DMS53 treated with DMSO at 0.1 percent for 48 hours (cell line): Measurements from ENCODE around the gene TSPYL1.
A peak's percentile ranks its signal among the peaks of the same experiment; 100 is the strongest.
"Not testable (repeated sequence)": the region's sequence is repeated elsewhere in the genome, so short reads cannot be mapped to it uniquely, and the experiment has no call there.

Source experiments
- DNase-seq: peaks from one replicate; lab custom pipeline; 2025; ENCODE audit not compliant: unreplicated experiment; lab: John Stamatoyannopoulos, UW

The TSPYL1 gene

GRCh38 chr6:116279232-116280160 lies at the start of gene TSPYL1:
TSPYL1 (minus strand) TSS chr6:116279930; CDS start chr6:116279830, 100 bp downstream.
- peak; percentile 90 for DNase-seq

DNA sequence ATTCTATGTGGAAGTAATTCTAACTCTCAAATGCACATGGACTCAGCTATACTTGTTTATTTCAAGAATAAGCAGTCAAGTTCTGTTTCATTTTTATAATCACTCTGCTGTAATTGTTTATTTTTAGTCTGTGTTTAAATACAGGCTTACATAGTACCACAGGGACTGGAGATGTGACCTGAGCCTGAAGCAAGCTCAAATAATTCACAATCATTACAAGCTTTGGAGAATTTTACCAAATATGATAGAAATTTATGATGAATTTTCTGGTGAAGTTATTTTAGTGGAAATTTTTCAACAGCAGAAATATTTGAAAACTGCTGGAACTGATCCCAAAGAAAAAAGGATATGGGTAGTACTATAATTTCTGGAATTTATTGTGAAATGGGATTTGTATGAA lies 49.4 kb upstream of the TSPYL1 start:
- no peak for DNase-seq

GRCh38 chr6:116328528-116328903 lies 48.8 kb upstream of the TSPYL1 start:
- no peak for DNase-seq

DNA sequence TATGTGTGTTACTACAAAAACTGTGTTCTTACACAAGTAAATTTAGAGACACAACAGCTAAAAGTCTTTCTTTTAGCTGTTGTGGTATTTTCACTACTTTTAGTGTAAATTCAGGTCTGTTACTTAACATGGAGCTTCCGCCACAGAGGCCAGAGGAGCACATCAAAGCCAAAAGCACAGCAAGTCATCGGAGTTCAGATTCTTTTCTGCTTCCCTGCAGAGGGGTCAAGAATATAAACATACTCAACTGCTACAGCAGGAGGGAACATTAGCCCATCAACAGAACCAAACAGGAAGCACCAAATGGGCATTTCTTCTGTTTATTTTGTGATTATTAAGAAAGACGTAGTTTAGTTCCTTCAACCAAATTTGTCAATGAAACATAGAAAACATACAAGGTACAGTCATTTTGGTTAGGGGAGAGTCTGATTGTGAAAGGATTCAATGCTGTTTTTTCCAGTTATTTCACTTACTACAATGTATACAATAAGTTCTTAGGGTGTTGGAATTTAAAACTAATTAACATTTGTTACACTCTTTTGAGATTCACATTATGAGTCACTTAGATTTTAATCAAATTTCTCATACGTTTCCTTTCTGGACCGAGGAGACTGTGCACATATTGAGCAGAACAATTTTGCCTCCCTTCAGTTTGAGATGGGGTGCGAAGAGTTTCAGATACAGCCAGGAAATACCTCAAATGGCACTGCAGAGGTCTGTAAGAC lies 48.2 kb upstream of the TSPYL1 start:
- DNase-seq, result no peak

DNA sequence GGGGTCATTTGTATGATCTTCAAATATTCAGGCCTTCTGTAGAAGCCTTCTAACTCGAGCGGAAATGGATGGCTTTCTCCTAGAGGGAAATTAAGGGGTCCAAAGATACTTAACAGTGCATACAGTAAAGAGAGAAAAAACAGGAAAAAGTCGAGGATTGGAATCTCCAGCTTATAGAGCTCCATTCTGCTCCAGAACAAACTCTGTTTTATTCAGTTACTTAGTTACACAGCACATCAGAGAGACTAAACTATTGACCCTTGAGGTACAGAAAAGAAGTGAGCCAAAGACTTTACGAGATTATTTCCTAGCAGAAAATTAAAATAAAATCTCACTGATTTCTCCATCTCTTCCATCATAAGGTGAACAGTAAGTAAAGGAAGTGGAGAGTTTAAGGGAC lies 47.3 kb upstream of the TSPYL1 start:
- no peak for DNase-seq

GRCh38 chr6:116326181-116326671 lies 46.5 kb upstream of the TSPYL1 start:
- no peak for DNase-seq

DNA sequence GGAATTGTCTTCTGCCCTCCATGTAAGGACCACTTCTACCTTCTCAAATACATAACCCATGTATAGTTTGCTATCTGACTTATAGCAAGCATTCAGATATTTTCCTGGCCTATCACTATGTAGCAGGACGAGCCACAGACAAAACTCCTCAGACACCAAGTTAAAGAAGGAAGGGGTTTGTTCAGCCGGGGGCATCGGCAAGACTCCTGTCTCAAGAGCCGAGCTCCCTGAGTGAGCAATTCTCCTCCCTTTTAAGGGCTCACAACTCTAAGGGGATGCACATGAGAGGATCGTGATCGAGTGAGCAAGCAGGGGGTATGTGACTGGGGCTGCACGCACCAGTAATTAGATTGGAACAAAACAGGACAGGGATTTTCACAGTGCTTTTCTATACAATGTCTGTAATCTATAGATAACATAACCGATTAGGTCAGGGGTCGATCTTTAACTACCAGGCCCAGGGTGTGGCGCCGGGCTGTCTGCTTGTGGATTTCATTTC lies 46.0 kb upstream of the TSPYL1 start:
- not testable (repeated sequence) for DNase-seq

DNA sequence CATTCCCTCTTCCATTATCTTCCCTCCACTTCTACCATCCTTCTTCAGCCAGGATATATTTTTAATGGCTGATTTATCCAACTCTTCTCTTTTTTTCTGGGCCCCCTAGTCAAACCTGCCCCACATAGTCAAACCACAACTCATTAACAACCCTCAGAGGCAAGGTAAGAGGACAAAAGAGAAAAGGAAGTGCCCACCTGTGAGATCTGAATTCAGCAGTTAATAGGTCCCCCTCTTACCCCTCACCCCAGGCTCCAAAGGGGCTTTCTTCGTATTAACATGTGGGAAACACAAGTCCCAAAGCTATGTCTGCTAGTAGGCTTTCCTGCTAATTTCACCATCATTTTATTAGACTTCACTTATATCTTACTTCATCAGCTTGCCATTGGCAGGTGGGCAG lies 44.1 kb upstream of the TSPYL1 start:
- DNase-seq, result no peak

GRCh38 chr6:116321933-116322332 lies 42.2 kb upstream of the TSPYL1 start:
- DNase-seq, result not testable (repeated sequence)

GRCh38 chr6:116316772-116317467 lies 37.2 kb upstream of the TSPYL1 start:
- no peak for DNase-seq

GRCh38 chr6:116314878-116315277 lies 35.1 kb upstream of the TSPYL1 start:
- no peak for DNase-seq

- DNase-seq, result no peak
Observed at GRCh38 chr6:116314218-116314617, 34.5 kb upstream of the TSPYL1 start.

GRCh38 chr6:116313101-116313776 lies 33.5 kb upstream of the TSPYL1 start:
- DNase-seq, result no peak

- no peak for DNase-seq
Observed at GRCh38 chr6:116309657-116310056, 29.9 kb upstream of the TSPYL1 start.

DNA sequence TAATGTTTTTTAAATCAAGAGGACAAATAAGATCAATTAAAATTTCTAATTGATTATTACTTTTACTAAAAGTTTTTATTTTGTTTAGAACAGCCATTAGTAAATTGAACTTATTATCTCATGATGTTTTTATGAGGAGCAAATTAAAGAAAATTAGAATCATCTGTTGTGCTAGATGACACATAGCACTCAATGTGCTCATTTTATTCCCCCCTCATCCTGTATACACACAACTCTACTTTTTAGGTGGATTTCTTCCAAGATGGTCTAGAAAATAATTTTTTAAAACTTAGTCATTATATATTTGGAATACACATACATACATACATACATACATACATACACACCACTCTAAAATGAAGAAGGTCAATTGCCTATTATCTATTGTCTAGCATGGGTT lies 29.3 kb upstream of the TSPYL1 start:
- DNase-seq, result no peak

DNA sequence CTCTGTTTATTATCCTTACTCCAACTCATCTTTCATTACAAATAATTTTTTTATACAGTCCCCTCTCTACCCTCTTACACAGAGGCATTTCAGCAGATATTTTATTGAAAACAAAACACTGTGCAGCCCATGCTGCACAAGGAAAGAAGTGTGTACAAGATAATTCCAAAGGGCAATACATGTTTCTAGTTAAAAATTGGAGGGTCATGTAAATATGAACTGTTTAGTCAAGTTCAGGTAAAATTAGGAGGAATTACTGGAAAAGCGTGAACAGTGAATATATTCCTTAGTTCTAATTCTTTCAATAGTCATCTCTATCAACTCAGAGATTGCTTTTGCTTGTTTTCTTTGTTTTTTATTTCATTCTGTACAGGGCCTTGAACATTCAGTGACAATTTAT lies 27.9 kb upstream of the TSPYL1 start:
- DNase-seq, result no peak

DNA sequence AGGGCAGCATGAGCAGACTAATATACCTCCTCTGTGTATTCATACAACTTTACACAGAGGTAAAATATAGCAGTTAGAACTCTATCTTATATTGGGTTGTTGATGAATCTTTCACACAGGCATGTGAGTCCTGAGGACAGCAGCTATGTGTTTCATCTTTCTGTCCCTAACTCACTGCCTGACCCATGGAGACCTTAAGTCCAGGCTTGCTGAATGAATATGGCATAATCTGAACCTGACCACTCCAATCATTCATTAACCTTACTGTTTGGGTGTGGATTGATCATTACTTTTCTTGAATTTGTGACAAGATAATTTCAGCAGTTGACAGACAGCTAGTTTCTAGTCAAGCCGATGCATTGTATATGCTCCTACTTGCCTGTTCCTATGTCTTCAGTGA lies 27.3 kb upstream of the TSPYL1 start:
- DNase-seq, result no peak

- no peak for DNase-seq
Observed at GRCh38 chr6:116304538-116305097, 24.9 kb upstream of the TSPYL1 start.

DNA sequence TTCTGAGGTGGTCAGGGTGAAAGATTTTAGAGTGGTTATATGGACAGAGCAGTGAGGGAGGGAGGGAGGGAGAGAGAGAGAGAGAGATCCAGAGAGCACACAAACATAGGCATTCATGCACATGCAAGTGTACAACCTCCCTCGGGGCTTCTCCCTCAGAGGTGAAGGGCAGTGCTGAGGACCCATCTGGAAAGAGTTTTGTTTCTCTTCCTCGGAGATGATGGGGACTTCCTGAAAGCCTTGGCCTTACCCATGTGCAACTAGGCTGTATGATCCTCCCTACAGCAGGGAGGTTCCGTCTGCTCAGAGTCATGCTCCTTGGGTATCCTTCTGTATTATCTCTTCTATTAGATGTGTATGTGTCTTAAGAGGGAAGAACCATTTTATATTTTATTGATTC lies 21.4 kb upstream of the TSPYL1 start:
- no peak for DNase-seq

DNA sequence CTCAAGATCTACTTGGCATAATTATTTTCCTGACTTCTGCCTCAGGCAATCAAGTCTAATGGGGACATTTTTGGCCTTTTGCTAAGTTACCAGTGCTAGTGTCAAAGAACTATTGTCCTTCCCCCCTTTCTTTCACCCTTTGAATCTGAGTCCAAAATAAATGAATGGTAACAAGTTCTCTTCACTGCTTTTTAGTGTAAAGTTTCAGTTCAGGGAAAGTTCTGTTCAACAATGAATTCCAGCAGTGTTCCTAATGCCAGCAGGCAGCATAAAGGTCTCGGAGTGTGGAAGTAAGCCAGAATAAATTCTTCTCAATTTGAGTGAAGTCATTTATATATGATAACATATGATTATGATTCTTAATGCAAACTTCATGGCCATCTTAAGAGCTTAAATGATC lies 20.8 kb upstream of the TSPYL1 start:
- DNase-seq, result no peak
